HG02840 (cell line): ENCODE results near the gene SESTD1.
"Not testable (repeated sequence)": the region's sequence is repeated elsewhere in the genome, so short reads cannot be mapped to it uniquely, and the experiment has no call there.

Experiments
- ATAC-seq: cut with Tn5 transposase; IDR thresholded peaks from one replicate; pipeline ENCODE4 v1.9.1; 2021; ENCODE audit warnings: mild to moderate bottlenecking, moderate library complexity, moderate number of reproducible peaks; ENCODE audit not compliant: unreplicated experiment, low FRiP score

Gene SESTD1

DNA sequence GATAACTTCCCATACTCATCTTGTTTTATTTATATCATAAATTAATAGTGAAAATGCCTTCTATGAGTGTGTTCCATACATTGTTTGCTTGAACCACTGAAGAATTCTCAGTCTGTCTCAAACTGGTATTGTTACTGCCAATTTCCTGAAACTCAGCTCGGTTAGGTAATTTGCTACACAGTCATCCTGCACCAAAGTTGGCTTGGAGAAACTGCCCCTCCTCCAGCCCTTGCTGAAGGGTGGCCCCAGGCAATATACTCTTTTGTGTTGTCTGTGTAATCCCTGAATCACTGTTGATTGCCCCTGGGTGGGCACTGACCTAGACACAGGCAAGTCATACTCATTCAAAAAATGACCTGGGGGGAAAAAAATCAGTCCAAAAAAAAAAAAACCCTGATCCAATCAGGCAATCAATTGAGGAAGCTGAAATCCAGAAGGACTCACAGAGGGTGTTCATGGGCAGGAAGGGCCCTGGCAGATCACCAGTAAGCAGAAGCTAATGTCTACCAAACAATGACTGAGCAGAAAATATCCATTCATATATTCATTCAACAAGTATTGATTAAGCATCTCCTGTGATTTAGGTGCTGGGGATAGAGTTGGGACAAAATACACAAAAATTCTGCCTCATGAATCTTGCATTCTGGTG is 3.8 kb upstream of the SESTD1 start:
- ATAC-seq, result no peak

DNA sequence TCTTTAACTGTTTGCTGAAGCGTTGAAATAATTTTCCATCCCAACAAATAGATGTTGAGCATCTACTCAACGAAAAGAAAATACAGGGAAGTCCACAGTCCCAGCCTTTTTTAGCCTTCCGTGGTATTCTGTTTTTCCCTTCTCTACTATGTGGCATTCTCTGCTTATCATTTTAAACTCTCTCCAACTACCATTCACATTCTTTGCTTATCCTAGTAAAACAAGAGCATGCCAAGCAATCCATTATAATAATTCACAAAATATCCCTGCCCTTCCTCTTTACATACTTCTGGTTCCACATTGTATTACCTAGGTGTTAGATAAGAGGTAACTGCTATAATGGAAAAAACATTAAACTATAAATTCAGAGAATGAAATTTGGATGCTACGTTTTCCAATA is 1.6 kb upstream of the SESTD1 start:
- ATAC-seq, result no peak

DNA sequence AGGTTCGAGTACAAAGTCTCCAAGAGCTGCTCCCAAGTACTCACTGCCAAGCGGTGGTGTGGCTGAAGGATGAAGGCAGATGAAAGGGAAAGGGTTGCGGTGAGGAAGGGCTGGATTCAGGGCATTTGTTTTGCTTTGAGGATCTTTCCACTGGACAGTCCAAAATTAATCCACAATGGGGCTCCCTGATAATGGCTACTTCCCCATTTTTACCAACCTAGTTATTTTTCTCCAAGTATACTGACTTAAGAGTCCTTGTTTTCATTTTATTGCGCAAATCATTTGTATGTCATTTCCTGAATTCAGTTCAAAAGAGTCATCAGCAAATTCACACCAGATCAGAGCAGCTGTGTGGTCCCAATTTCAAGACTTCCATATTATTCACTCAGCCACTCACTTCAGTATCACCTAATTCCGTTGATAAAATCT is 464 bp upstream of the SESTD1 start:
- ATAC-seq, result no peak

DNA sequence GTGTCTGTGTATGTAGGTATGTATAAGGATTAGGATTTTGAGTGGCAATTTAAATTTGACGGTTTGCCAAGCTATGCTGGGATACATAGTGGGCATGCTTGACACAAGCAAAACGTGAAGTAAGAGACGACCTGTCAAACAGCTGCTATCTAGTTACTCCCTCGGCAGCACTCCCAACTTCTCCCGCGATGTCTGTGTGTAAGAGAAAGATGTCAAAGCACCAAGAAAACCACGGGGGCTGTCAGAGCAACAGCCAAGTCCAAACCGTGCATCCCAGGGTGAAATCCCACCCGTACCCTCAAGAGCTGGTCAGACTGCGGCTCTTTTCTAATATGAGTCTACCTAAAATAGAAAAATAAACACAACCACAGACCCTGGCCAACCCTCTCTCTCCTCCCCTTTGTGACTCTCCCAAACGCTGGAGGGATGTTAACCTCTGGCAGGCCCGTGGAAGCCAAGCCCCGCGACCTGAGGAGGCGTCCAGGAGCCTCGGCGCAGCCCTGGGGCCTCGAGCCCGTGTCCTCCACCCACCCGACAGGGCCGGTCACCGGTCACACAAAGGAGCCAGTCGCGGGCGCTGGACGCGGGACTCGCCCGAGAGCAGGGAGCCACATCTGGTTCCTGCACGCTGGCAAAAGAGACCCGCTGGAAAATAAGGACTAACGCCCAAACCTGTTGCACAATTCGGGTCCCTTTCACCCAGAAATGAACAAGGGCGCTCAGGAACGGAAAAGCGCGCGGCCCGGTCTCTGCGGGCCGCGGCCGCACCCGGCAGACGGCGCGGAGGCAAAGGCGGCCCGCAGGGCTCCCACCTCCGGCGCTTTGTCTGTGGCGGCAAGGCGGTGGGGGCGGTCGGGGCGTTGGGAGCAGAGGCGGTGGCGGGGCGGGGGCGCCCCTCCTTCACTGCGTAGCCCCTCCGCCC is 925 bp downstream of the SESTD1 start:
- peak; percentile 36 for ATAC-seq

DNA sequence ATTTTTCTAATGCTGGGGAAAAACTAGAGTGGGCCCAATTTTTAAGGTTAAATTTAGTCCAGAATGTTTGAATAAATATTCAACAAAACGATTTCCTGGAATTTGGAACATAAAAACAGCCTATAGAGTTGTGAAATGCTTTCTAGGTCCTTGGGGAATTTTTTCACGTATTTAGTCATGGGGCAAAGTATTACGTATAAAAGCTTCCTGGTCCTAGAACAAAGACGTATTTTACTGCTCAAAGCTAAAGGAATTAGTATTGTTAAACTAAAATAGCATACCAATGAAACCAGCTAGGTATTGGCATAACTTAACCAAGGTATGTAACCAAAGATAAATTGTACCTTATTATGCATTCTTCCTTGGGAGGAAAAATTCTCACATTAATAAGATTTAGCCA is 1.6 kb downstream of the SESTD1 start:
- ATAC-seq, result no peak

DNA sequence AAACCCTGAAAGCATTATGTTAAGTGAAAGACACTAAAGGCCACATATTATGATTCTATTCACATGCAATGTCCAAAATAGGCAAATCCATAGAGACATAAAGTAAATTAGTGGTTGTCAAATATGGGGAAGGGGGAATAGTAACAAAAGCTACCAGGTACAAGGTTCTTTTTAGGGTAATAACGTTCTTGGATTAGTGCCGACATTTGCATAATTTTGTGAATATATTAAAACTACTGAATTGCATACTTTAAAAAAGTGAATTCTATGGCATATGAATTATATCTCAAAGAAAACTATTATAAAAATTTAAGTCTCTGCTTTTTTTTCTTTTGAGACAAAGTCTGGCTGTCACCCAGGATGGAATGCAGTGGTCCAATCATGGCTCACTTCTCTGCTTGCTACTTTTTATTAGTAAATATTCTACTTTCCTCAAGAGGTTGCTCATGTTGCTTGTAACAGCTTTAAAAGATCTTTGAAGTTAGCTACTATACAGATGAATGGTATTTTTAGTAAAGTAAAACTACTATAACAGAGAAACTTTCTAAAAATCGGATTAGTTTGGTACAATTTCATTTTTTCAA is 2.5 kb downstream of the SESTD1 start:
- no peak for ATAC-seq

DNA sequence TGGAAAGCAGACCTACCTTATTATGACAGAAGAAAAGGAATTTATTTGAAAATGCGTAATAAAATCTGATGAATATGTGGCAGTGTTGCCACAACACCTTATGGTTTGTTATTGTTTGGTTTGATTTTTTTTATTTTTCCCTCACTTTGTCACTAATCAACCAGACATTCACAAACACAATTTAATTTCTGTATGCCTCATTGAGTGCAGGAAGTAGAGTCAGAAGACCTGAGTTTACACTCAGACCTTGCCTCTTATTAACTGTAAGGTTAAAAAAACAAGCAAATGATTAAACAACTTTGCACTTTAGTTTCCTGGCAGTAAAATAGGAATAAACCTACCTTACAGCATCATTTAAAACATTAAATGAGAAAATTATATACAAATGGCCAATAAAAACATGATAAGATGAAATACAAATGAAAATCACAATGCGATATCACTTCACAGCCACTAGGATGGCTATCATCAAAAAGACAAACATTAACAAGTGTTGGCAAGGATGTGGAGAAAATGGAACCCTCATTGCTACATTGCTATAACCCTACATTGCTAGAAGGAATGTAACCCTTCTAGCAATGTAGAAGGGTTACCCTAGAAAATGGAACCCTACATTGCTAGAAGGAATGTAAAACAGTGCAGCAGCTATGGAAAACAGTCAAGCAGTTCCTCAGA is 3.3 kb downstream of the SESTD1 start:
- no peak for ATAC-seq

DNA sequence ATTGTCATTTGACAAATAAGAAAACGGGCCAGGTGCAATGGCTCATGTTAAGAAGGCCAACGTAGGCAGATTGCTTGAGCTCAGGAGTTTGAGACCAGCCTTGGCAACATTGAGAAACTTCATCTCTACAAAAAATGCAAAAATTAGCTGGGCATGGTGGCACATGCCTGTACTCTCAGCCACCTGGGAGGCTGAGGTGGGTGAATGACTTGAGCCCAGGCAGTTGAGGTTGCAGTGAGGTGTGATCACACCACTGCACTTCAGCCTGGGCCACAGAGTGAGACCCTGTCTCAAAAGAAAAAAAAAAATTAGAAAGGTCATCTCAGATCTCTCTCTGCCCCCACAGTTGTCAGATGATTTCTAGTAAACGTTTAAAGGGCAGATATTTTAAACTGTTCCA is 4.4 kb downstream of the SESTD1 start:
- no peak for ATAC-seq

DNA sequence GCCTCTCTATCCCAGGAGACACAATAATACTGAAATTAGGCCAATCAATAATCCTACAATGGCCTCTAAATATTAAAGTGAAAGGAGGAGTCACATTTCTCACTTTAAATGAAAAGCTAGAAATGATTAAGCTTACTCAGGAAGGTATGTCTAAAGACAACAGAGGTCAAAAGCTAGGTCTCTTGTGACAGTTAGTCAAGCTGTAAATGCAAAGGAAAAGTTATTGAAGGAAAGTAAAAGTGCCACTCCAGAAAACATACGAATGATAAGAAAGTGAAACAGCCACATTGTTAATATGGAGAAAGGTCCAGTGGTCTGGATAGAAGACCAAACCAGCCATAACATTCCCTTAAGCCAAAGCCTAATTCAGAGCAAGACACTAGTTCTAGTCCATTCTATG is 9.5 kb downstream of the SESTD1 start:
- no peak for ATAC-seq

DNA sequence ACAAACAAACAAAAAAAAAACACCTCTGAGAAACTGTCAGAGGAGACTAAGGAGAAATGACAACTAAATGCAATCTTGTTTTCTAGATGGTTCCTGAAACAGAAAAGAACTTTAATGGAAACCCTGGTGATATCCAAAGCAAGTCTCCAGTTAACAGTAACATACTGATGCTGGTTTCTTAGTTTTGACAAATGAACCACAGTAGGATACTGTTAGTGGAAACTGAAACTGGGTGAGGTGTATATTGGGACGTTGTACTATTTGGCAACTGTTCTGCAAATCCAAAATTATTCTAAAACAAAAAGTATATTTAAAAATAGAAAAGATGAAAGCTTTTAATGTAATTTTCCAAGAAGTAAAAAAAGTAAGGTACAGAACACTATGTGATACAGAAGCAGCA is 11.4 kb downstream of the SESTD1 start:
- peak; percentile 38 for ATAC-seq

DNA sequence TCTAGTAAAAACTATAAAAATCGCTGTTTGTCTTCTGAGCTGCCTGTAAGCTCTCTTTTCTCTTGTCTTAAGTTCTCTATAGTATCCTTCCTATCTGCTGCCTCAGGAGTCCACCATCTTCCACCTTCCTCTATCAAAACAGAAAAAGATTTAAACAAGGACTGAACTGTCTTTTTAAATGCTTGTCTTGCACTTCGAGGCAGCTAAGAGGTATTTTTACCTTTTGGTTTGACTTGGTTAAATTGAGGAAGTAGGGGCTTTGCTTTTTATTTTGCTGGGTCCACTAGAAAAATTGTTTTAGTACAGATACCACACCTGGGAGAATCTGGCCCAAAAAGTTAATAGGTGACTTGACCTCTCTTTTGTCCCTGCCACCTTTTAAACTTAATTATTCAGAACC is 12.2 kb downstream of the SESTD1 start:
- ATAC-seq, result no peak

DNA sequence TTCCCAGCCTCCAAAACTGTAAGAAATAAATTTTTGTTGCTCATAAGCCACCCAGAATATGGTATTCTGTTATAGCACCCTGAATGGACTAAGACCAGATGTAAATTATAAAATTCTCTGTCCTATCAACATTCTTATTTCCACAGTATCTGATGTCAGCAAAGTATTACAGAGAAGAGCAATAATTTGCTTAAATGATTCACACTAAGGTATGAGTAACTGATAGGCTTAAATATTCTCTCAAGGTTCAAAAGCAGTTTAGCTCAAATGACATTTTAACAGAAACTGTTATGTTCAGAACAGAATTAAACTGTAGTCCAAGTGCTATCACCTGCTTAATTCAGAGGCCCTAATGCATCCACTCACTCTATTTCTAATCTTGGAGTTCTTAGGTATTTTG is 12.8 kb downstream of the SESTD1 start:
- no peak for ATAC-seq

DNA sequence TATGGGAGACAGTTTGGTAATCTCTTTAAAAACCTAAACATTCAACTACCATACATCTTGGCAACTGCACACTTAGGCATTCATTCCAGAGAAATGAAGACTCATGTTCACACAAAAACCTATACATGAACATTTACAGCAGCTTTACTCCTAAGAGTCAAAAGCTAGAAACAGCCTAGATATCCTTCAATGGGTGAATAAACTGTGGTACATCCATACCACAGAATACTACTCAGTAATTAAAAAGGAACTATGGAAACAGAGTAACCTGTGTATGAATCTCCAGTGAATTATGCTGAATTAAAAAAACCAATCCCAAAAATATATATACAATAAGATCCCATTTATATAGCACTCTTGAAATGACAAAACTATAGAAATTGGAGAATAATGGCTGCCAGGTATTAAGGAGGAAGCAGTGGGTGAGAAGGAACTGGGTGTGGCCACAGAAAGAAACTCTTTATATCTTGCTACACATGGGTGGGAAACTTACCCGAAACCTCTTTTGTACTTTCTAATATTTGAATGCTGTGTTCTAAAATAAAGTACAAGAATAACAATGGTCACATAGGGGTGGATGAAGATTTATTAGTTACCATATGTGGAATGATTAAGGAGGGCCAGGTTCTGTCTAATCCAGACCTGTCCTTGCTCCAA is 13.7 kb downstream of the SESTD1 start:
- no peak for ATAC-seq

DNA sequence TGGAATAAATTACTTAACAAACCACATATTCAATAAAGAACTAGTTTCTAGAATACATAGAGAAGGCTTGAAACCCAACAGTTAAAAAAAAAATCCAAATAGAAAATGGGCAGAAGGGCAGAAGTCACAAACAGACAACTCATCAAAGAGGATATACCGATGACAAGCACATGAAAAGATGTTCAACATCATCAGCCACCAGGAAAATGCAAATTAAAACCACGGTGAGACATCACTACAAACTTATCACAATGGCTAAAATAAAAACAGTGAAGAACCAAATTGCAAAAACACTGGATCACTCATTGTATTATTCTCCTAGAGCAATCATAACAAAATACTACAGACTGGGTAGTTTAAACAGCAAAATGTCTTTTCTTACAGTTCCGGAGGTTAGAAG is 14.5 kb downstream of the SESTD1 start:
- ATAC-seq, result no peak

DNA sequence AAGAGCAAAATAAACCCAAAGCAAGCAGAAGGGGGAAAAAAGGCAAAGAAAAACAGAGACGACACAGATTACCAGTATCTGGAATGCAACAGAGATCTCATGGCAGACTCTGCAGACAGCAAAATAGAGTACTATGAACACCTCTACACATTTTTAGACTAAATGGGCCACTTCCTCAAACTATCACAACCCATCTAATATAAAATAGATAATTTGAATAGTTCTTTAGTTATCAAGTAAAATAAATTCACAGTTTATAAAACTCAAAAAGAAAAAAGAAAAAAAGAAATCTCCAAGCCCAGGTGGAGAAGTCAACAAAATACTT is 16.6 kb downstream of the SESTD1 start:
- ATAC-seq, result no peak

DNA sequence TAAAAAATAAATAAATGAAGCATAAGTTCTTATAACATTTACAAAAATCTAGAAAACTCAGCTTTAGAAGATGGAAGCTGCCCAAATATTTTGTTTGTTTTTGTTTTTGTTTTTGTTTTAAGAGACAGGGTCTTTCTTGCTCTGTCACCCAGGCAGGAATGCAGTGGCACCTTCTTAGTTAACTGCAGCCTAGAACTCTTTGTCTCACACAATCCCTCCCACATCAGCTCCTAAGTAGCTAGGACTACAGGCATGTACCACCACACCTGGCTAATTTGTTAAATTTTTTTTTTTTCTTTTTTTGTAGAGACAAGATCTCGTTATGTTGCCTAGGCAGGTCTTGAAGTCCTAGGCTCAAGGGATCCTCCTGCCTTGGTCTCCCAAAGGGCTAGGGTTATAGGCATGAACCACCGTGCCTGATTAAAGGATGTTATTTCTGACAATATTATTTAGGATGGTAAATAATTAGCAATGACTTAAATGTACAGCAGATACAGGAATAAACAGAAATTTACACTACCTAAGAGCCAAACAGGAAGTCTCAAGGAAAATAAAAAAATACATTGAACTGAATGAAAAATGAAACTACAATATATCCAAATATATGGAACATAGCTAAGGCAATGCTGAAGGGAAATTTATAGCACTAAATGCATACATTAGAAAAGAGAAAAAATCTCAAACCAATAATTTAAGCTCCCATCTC is 17.2 kb downstream of the SESTD1 start:
- no peak for ATAC-seq

DNA sequence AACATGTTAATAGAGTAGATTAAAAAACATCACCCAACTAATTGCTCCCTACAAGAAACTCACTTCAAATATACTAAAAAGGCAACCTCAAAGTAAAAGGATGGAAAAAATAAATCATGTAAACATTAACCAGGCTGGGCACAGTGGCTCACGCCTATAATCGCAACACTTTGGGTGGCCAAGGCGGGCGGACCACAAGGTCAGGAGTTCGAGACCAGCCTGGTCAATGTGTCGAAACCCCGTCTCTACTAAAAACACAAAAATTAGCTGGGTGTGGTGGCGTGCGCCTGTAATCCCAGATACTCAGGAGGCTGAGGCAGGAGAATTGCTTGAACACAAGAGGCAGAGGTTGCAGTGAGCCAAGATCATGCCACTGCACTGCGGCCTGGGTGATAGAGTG is 18.8 kb downstream of the SESTD1 start:
- ATAC-seq, result not testable (repeated sequence)

DNA sequence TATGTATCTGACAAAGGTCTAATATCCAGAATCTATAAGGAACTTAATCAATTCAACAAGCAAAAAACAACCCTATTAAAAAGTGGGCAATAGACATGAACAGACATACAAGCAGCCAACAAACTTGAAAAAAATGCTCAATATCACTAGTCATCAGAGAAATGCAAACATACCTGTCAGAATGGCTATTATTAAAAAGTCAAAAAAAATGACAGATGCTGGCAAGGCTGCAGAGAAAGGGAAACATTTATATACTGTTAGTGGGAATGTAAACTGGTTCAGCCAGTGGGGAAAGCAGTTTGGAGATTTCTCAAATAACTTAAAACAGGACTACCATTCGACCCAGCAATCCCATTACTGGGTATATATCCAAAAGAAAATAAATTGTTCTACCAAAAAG is 21.6 kb downstream of the SESTD1 start:
- no peak for ATAC-seq

DNA sequence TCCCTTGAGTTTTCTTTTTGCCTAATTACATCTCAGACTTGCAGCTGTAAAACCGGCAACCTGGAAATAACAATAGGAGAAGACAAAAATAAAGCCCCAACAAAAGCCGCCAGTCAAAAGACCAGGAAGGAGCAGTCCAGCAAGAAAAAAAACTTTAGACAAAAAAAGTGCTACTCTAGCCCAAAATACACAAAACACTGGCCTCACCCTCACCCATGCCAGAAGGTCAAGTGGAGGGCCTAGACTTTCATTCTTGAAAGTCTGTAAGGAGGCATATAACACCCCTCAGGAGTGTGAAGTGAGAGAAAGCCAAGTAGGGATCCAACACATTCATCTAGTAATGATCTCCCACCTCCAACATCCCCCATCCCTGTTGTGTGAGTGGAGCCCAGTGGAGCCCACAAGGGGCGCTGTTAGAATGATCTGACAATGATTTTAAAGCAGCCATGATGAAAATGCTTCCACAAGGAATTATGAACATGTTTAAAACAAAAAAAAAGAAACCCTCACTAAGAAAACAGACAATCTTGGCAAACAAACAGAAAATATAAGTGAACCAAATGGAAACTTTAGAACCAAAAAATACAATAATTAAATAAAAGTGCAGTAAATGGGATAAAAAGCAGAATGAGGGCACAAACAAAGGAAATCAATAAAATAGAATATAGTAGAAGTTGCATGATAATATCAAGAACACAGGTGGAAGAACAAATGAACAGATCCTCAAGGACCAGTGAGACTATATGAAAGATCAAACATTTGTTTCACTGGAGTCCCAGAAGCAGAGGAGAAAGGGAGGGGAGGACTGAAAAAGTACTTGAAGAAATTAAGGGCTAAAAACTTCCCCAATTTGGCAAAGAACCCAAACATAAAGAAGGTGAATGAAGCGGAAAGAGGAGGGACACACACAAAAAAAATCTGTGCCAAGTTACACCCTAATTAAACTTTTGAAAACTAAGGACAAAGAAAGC is 23.9 kb downstream of the SESTD1 start:
- no peak for ATAC-seq
